GM10248 (cell line): Measurements from ENCODE around the gene PRR14.

Experiments
- CTCF ChIA-PET: fragments of 300-600 bp; sonication (Branson Sonifier 250); formaldehyde crosslinking; extraction: SDS; loops from one replicate; lab custom pipeline; 2021; ENCODE audit warnings: antibody characterized with exemption; lab: Yijun Ruan, JAX
- POLR2A ChIA-PET: fragments of 350-650 bp; sonication (Branson Sonifier 250); formaldehyde crosslinking; extraction: SDS; loops from one replicate; lab custom pipeline; 2020; ENCODE audit warnings: antibody characterized with exemption; lab: Yijun Ruan, JAX
- DNase-seq: peaks from one replicate; pipeline ENCODE4 v3.0.0; 2012; ENCODE audit errors: extremely low spot score
- CTCF ChIP-seq: IDR thresholded peaks from 2 replicates; pipeline ENCODE4 v1.5.1; 2012; ENCODE audit warnings: mild to moderate bottlenecking, low read depth; ENCODE audit errors: extremely low read depth, missing control alignments, control extremely low read depth

PRR14 gene

GRCh38 chr16:30663038-30663437, 12.3 kb downstream of the PRR14 start:
- CTCF ChIA-PET: interaction anchor here (1.4 to 1.6 kb wide), 2 partner anchors 10 to 30 kb away, joined by 4 to 6 read pairs; no protein-coding TSS in a partner anchor
- POLR2A ChIA-PET: no interaction called here
- TF ChIP-seq CTCF: no peak
- no peak for DNase-seq

- no peak for TF ChIP-seq CTCF
- POLR2A ChIA-PET: interaction anchor here (0.5 to 0.6 kb wide), 2 partner anchors 85 to 106 kb away, joined by 3 to 5 read pairs; no protein-coding TSS in a partner anchor
- DNase-seq: no peak
- CTCF ChIA-PET: interaction anchor here (1.4 to 1.6 kb wide), 2 partner anchors 9 to 30 kb away, joined by 4 to 6 read pairs; no protein-coding TSS in a partner anchor
Observed at GRCh38 chr16:30663820-30664219, 13.1 kb downstream of the PRR14 start.

- ChIA-PET CTCF (interaction anchor here (0.7 to 1.6 kb wide), 4 partner anchors 10 to 129 kb away, joined by 3 to 5 read pairs (median 4); no protein-coding TSS in a partner anchor), POLR2A (interaction anchor here (1.0 kb wide), 2 partner anchors 14 to 19 kb away, joined by 3 to 4 read pairs; partner anchors contain the start of gene PRR14)
- no peak for DNase-seq
- no peak for TF ChIP-seq CTCF
Observed at GRCh38 chr16:30664616-30665109, 13.9 kb downstream of the PRR14 start.

GRCh38 chr16:30665155-30665829, 14.5 kb downstream of the PRR14 start:
- CTCF ChIA-PET: interaction anchor here (1.0 to 1.6 kb wide), 6 partner anchors 15 to 130 kb away, joined by 3 to 5 read pairs (median 4); partner anchors contain the start of gene PRR14
- DNase-seq: no peak
- TF ChIP-seq CTCF: no peak
- POLR2A ChIA-PET: interaction anchor here (1.0 kb wide), 2 partner anchors 15 to 20 kb away, joined by 3 to 4 read pairs; partner anchors contain the start of gene PRR14

- no peak for TF ChIP-seq CTCF
- no peak for DNase-seq
- POLR2A ChIA-PET: no interaction called here
- CTCF ChIA-PET: interaction anchor here (1.0 to 1.6 kb wide), 6 partner anchors 15 to 130 kb away, joined by 3 to 5 read pairs (median 4); partner anchors contain the start of gene PRR14
Observed at GRCh38 chr16:30665830-30666190, 15.1 kb downstream of the PRR14 start.

- ChIA-PET POLR2A (interaction anchor here (0.5 to 0.6 kb wide), 2 partner anchors 200 to 289 kb away, joined by 3 to 5 read pairs; no protein-coding TSS in a partner anchor), CTCF (interaction anchor here (1.4 to 1.5 kb wide), 2 partner anchors 8 to 30 kb away, joined by 4 to 6 read pairs; partner anchors contain the start of gene FBRS)
- no peak for TF ChIP-seq CTCF
- no peak for DNase-seq
Observed at GRCh38 chr16:30666681-30667080, 15.9 kb downstream of the PRR14 start.
